ENCODE results near the gene CBX8.

GRCh38 chr17:79757140-79757745 is 39.6 kb downstream of the CBX8 start:
- TF ChIP-seq CTCF (conservative IDR thresholded peaks at IDR 0.05 in 1 of 2, IDR thresholded peaks at IDR 0.05 in 1 of 2; ENCODE audit: extremely low read depth in 1 of 2, insufficient read depth in 1 of 2, low read depth in 1 of 2, low read length in 2 of 2), result no peak
- TF ChIP-seq EZH2 (IDR thresholded peaks at IDR 0.05; ENCODE audit: borderline replicate concordance, low read length), result no peak

All from mammary epithelial cell (primary cell).